Measurements from ENCODE around the gene LMAN2. TPM values are rescaled to one million over a fixed set of nuclear protein-coding genes. Genes with fewer than 3 reads are reported as not detected.

LMAN2 gene
- total RNA-seq, 4 donors from 2014 or later: 225 to 384 (median 257) TPM

- DNase-seq: no peak
- Histone ChIP-seq H3K9me3 (no peaks in the 10 kb centered on the region), H3K36me3 (peaks cover 0 to 4% (median 0%) of the 10 kb centered on the region in 3 donors), H3K27me3 (no peaks in the 10 kb centered on the region), H3K27ac (no peak overlapping the region), H3K4me1 (peaks cover 27 to 54% (median 40%) of the 10 kb centered on the region in 3 donors), H3K4me3 (no peak overlapping the region)
- intact Hi-C loops (cut with DNase I): no loop called here
- TF ChIP-seq POLR2A (IDR thresholded peaks at IDR 0.05): no peak
- TF ChIP-seq CTCF (IDR thresholded peaks at IDR 0.05): no peak
- 74 to 81% methylated on average over 3 of the region's 3 CpGs for WGBS, 2 donors
Measured at GRCh38 chr5:177354711-177355110, 3.2 kb upstream of the LMAN2 start.

- intact Hi-C loops (cut with DNase I): no loop called here
- no peak for DNase-seq
- Histone ChIP-seq H3K4me1 (peaks cover 32 to 54% (median 44%) of the 10 kb centered on the region in 3 donors), H3K27me3 (no peaks in the 10 kb centered on the region), H3K27ac (no peak overlapping the region), H3K9me3 (no peaks in the 10 kb centered on the region), H3K4me3 (no peak overlapping the region), H3K36me3 (peaks cover 0 to 9% (median 0%) of the 10 kb centered on the region in 3 donors)
- WGBS, 2 donors: 86 to 89% methylated on average over 3 of the region's 3 CpGs
- no peak for TF ChIP-seq CTCF (IDR thresholded peaks at IDR 0.05)
- TF ChIP-seq POLR2A (IDR thresholded peaks at IDR 0.05): no peak
Measured at GRCh38 chr5:177354256-177354655, 2.8 kb upstream of the LMAN2 start.

GRCh38 chr5:177353093-177353492 is 1.6 kb upstream of the LMAN2 start:
- H3K9me3 ChIP-seq: no peaks in the 10 kb centered on the region
- no peaks in the 10 kb centered on the region for H3K27me3 ChIP-seq
- TF ChIP-seq CTCF (IDR thresholded peaks at IDR 0.05) (no peak), POLR2A (IDR thresholded peaks at IDR 0.05) (no peak)
- no peak overlapping the region for H3K27ac ChIP-seq
- DNase-seq: no peak
- H3K36me3 ChIP-seq: peaks cover 0 to 17% (median 0%) of the 10 kb centered on the region in 3 donors
- 59 to 69% methylated on average over 2 to 4 of the region's 5 CpGs for WGBS, 2 donors
- H3K4me1 ChIP-seq: peaks cover 29 to 54% (median 38%) of the 10 kb centered on the region in 3 donors
- intact Hi-C loops (cut with DNase I): no loop called here
- H3K4me3 ChIP-seq: no peak overlapping the region

GRCh38 chr5:177350776-177351391 is 584 bp downstream of the LMAN2 start:
- DNase-seq: no peak
- Histone ChIP-seq H3K27ac (peak overlapping the region; percentile 88 to 96 (median 90)), H3K36me3 (peaks cover 0 to 39% (median 0%) of the 10 kb centered on the region in 3 donors), H3K27me3 (no peaks in the 10 kb centered on the region), H3K9me3 (no peaks in the 10 kb centered on the region), H3K4me1 (peaks cover 36 to 60% (median 36%) of the 10 kb centered on the region in 3 donors), H3K4me3 (peak overlapping the region; percentile 57 to 90 (median 70))
- intact Hi-C loops (cut with DNase I): no loop called here
- TF ChIP-seq CTCF (IDR thresholded peaks at IDR 0.05) (no peak), POLR2A (IDR thresholded peaks at IDR 0.05) (no peak)
- 13 to 23% methylated on average over 9 of the region's 19 CpGs for WGBS, 2 donors

GRCh38 chr5:177349762-177350161 is 1.7 kb downstream of the LMAN2 start:
- Histone ChIP-seq H3K27ac (peak overlapping the region in 3 of 4 donors; percentile 88 to 96 (median 90)), H3K9me3 (no peaks in the 10 kb centered on the region), H3K36me3 (peaks cover 0 to 50% (median 0%) of the 10 kb centered on the region in 3 donors), H3K4me3 (peak overlapping the region; percentile 57 to 90 (median 70)), H3K4me1 (peaks cover 36 to 67% (median 39%) of the 10 kb centered on the region in 3 donors), H3K27me3 (no peaks in the 10 kb centered on the region)
- TF ChIP-seq CTCF (IDR thresholded peaks at IDR 0.05): no peak
- no peak for TF ChIP-seq POLR2A (IDR thresholded peaks at IDR 0.05)
- intact Hi-C loops (cut with DNase I): no loop called here
- 40 to 61% methylated on average over 5 of the region's 5 CpGs for WGBS, 2 donors
- no peak for DNase-seq
